Skeletal muscle satellite cell (primary cell): ENCODE results near the gene KLHL6.
"Not testable (repeated sequence)": the region's sequence is repeated elsewhere in the genome, so short reads cannot be mapped to it uniquely, and the experiment has no call there.

Experiments
- H3K27me3 ChIP-seq: 2 replicates; pipeline ENCODE4 v1.7.0; 2013; ENCODE audit warnings: low read length; ENCODE audit not compliant: control insufficient read depth, insufficient read depth
- H3K36me3 ChIP-seq: 2 replicates; pipeline ENCODE4 v1.7.0; 2013; ENCODE audit warnings: mild to moderate bottlenecking, control low read depth, low read length; ENCODE audit not compliant: insufficient read depth
- H3K4me1 ChIP-seq: 2 replicates; pipeline ENCODE4 v1.7.0; 2013; ENCODE audit warnings: low read length; ENCODE audit not compliant: control insufficient read depth, insufficient read depth
- H3K4me2 ChIP-seq: 2 replicates; pipeline ENCODE4 v1.7.0; 2013; ENCODE audit warnings: mild to moderate bottlenecking, low read length
- H3K4me3 ChIP-seq: 2 replicates; pipeline ENCODE4 v1.7.0; 2013; ENCODE audit warnings: low read length
- H3K9ac ChIP-seq: 2 replicates; pipeline ENCODE4 v1.7.0; 2013; ENCODE audit warnings: mild to moderate bottlenecking, low read depth, low read length, moderate library complexity
- H3K9me3 ChIP-seq: replicated peaks from 2 replicates; pipeline ENCODE4 v1.7.0; 2013; ENCODE audit warnings: mild to moderate bottlenecking, control low read depth, low read length

The KLHL6 gene

DNA sequence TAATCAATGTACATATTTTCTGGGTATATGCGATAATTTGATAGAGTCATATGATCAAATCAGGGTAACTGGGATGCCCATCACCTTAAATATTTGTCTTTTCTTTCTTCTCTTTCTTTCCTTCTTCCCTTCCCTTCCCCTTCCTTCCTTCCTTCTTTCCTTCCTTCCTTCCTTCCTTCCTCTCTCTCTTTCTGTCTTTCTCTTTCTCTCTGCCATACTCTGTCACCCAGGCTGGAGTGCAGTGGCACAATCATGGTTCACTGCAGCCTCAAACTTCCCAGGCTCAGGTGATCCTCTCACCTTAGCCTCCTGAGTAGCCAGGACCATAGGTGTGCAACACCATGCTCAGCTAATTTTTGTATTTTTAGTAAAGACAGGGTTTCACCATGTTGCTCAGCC, 79.7 kb downstream of the KLHL6 start:
- not testable (repeated sequence) for H3K4me2 ChIP-seq, H3K36me3 ChIP-seq, H3K4me3 ChIP-seq, H3K4me1 ChIP-seq, H3K9ac ChIP-seq, H3K9me3 ChIP-seq
- H3K27me3 ChIP-seq: peaks cover 34% of the 10 kb centered on the region

DNA sequence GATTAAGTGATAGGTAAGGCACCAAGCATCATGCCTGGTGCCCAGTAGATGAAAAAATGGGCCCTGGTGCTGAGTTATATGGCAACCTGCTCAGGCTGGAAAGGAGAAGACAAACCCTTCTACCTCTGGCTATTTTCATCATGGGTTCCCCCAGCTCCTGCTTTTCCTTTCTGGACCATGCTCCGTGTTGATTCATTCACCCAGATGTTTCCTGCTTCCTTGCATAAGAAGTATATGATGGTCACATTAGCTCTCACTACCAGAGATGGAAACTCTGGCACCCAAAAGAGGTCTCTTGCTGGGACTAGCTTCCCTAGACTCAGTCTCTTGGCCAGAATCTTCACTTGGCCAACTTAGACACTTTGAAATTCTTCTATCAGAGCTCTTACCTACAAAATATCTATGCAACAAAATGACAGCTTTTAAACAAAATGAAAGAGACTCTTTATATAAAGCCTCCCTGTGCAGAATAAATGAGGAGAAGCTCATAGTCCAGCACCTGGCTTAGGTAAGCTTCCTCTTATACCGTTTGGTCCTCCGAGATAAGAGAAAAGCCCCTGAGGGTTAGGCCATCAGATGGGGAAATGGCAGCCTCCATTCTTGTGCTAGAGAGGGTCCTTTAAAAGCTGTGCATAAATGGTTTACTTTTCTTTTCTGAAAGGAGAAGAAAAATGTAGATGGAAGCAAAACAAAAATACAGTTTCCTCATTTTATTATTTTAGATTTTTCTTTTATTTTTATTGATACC, 80.3 kb downstream of the KLHL6 start:
- Histone ChIP-seq H3K27me3 (peaks cover 34% of the 10 kb centered on the region), H3K4me1 (no peaks in the 10 kb centered on the region), H3K9me3 (no peaks in the 10 kb centered on the region), H3K9ac (no peak overlapping the region), H3K4me3 (no peak overlapping the region), H3K4me2 (no peak overlapping the region), H3K36me3 (no peaks in the 10 kb centered on the region)

DNA sequence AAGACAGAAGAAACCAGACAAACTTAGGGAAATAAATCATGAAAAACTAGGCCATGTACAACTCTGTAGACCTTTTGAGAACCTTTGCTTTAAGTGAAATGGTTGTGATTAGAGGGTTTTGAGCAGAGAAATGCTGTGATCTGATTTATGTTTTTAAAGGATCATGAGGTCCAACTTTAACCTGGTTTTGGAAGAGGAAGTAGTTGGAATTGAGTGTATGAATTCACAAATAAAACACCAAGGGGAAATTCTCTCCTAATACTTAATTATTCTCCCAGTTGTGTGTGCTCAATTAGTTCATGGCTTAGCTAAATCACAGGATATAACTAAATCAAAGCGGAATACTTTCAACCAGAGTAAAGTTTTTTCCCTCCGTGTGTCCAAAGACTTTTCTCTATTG, 81.5 kb downstream of the KLHL6 start:
- Histone ChIP-seq H3K4me2 (no peak overlapping the region), H3K4me3 (no peak overlapping the region), H3K4me1 (no peaks in the 10 kb centered on the region), H3K9ac (no peak overlapping the region), H3K27me3 (peaks cover 32% of the 10 kb centered on the region), H3K9me3 (no peaks in the 10 kb centered on the region), H3K36me3 (no peaks in the 10 kb centered on the region)

DNA sequence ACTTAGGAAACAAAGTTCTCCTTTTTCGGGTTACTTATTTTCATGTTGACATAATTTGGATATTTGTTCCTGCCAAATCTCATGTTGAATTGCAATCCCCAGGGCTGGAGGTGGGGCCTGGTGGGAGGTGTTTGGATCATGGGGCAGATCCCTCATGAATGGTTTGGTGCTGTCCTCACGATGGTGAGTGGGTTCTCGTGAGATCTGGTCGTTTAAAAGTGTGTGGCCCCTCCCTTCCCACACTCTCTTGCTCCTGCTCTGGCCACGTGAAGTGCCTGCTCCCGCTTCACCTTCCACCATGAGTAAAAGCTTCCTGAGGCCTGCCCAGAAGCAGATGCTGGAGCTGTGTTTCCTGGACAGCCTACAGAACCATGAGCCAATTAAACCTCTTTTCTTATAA, 83.4 kb downstream of the KLHL6 start:
- Histone ChIP-seq H3K9me3 (no peaks in the 10 kb centered on the region), H3K36me3 (no peaks in the 10 kb centered on the region), H3K27me3 (peaks cover 19% of the 10 kb centered on the region)

DNA sequence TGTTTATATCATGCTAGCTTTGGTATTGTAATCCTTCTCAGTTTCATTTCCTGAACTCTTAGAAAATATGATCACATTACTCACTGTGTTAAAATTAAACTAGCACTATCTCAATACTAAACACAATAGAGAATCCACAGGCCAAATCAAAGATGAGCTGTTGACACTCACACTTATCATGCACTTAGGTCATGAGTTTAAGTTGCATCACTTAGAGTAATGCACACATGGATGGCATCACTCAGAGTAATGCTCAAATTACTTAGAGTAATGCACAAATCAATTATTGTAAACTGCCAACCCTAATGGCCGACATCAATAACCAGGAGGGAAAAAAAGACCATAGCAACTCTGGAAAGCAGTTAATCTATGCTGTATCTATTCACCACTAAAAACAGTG, 87.1 kb downstream of the KLHL6 start:
- no peaks in the 10 kb centered on the region for H3K4me1 ChIP-seq
- peaks cover 11% of the 10 kb centered on the region for H3K27me3 ChIP-seq
- H3K9me3 ChIP-seq: no peaks in the 10 kb centered on the region
- H3K9ac ChIP-seq: no peak overlapping the region
- H3K4me2 ChIP-seq: no peak overlapping the region
- no peaks in the 10 kb centered on the region for H3K36me3 ChIP-seq
- H3K4me3 ChIP-seq: no peak overlapping the region

More for the DNA sequence above, 83.4 kb downstream of the KLHL6 start:
- no peak overlapping the region for H3K4me3 ChIP-seq
- no peak overlapping the region for H3K9ac ChIP-seq
- H3K4me1 ChIP-seq: no peaks in the 10 kb centered on the region
- no peak overlapping the region for H3K4me2 ChIP-seq

DNA sequence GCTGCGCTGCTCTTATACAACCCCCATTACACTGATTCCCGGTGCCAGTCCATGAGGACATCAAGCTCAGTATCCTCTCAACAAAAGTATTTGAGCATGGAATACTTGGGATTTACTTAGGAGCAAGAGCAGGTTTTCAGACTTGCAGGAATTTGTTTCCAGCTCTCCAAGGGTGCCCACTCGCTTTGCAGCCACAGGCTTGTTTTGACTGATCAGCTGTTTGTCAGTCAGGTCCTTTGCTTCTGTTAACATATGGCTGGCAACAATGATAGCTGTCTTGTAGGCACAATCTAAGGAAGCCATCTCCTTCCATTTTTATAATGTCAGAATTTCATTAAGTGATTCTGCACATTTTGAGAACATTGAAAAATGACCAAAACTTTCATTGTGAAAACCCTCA, 88.9 kb downstream of the KLHL6 start:
- Histone ChIP-seq H3K36me3 (no peaks in the 10 kb centered on the region), H3K4me2 (no peak overlapping the region), H3K9ac (no peak overlapping the region), H3K9me3 (no peaks in the 10 kb centered on the region), H3K4me3 (no peak overlapping the region), H3K27me3 (peaks cover 11% of the 10 kb centered on the region), H3K4me1 (no peaks in the 10 kb centered on the region)

DNA sequence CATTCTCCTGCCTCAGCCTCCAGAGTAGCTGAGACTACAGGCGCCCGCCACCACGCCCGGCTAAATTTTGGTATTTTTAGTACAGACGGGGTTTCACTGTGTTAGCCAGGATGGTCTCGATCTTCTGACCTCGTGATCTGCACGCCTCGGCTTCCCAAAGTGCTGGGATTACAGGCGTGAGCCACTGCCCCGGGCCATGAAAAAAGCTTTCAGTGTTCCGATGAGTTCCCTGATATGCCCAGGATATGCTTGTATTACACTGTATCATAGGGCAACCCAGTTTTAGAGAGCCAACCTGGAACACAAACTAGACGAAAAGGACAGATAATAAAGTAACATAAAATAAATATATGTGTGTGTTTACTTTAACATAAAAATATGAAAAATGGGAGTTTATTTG, 89.8 kb downstream of the KLHL6 start:
- H3K27me3 ChIP-seq, H3K4me2 ChIP-seq, H3K9me3 ChIP-seq, H3K9ac ChIP-seq, H3K4me3 ChIP-seq, H3K4me1 ChIP-seq, H3K36me3 ChIP-seq: not testable (repeated sequence)

DNA sequence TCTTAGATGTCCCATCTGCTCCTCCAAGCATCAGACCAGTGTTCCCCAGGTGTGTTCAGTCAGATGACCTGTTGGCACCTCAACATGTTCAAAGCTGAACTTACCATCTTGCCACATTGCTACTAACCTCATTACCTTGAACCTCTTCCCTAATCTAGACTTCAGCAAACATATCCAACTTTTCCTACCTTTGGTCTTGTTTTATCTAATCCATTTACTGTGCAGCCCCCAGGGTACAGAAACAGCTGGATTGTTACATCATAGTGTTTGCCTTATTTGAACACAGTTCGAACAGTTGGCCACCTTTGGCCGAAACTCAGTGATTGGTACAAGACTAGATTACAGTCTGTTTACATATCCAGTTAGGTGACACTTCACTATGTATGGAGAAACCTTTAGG, 91.0 kb downstream of the KLHL6 start:
- peaks cover 4% of the 10 kb centered on the region for H3K27me3 ChIP-seq
- H3K9ac ChIP-seq: no peak overlapping the region
- H3K9me3 ChIP-seq: no peaks in the 10 kb centered on the region
- no peaks in the 10 kb centered on the region for H3K36me3 ChIP-seq
- H3K4me1 ChIP-seq: no peaks in the 10 kb centered on the region
- H3K4me3 ChIP-seq: no peak overlapping the region
- no peak overlapping the region for H3K4me2 ChIP-seq

DNA sequence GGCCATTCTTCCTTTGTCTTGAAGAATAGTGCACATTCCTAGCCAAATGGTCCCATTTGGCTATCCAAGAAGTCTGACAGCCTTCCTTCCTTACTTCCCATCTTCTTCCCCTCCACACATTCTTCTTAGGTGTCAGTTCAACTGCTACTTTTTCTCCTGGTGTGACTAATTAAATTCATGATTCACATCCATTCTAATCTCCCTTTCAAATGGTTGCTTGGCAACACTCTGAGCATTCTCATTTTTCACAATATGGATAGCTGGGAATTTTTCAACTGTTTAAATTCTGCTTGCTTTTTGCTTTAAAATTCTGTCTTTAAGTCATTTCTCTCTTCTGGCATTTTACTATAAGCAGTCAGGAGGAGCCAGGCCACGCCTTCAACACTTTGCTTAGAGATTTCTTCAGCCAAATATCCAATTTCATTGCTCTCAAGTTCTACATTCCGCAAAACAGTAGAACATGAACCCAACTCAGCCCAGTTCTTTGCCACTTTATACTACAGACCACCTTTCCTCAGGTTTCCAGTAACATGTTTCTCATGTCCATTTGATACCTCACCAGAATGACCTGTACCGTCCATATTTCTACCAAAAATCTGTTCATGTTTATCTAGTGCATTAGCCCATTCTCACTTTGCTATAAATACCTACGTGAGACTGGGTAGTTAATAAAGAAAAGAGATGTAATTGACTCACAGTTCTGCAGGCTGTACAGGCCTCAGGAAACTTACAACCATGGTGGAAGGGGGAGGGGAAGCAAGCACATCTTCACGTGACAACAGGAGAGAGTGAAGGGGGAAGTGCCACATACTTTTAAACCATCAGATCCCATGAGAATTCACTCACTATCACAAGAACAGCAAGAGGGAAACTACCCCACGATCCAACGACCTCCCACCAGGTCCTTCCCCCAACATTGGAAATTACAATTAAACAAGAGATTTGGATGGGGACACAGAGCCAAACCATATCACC, 95.1 kb downstream of the KLHL6 start:
- no peaks in the 10 kb centered on the region for H3K9me3 ChIP-seq
- H3K4me1 ChIP-seq: peaks cover 8% of the 10 kb centered on the region
- H3K9ac ChIP-seq: no peak overlapping the region
- no peak overlapping the region for H3K4me3 ChIP-seq
- no peaks in the 10 kb centered on the region for H3K36me3 ChIP-seq
- H3K4me2 ChIP-seq: no peak overlapping the region
- no peaks in the 10 kb centered on the region for H3K27me3 ChIP-seq

DNA sequence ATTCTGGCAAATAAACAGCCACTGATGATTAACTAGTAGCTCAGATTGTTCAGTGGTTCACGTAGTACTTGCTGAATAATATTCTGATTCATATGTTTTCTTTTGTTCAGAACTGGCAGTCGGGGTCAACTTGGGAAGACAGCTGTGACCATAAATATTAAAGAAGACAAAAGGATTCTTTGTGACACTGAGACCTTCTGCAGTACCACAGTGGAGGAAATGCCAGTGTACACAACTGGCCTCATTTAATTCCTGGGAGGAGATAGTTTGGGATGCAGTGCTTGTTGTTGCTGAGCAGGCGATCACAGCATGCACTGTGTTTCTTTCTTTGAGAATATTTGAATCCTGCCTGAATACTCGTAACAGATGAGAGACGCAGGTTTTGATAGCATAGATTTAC, 100.4 kb downstream of the KLHL6 start:
- Histone ChIP-seq H3K36me3 (peaks cover 3% of the 10 kb centered on the region), H3K9me3 (no peaks in the 10 kb centered on the region), H3K4me3 (peak overlapping the region; percentile 15), H3K9ac (peak overlapping the region; percentile 33), H3K4me2 (peak overlapping the region; percentile 71), H3K4me1 (peaks cover 27% of the 10 kb centered on the region), H3K27me3 (no peaks in the 10 kb centered on the region)

DNA sequence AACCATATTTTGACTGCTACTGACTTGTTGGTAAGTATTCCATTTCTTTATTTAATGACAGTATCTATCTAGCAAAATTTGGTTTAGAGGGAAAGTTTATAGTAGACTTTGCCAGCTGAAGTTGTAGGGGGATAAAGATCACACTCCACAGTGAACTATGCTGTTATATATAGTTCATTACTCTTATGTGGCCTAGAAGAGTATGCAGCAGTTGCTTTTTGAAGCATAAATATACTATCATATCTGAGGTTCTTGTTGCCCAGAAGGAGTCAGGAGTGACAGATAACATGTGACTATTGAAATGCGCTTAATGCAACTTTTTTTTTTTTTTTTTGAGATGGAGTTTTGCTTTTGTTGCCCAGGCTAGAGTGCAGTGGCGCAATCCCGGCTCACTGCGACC, 101.4 kb downstream of the KLHL6 start:
- Histone ChIP-seq H3K4me2 (no peak overlapping the region), H3K4me3 (no peak overlapping the region), H3K9me3 (no peaks in the 10 kb centered on the region), H3K27me3 (no peaks in the 10 kb centered on the region), H3K4me1 (peaks cover 37% of the 10 kb centered on the region), H3K9ac (no peak overlapping the region), H3K36me3 (peaks cover 3% of the 10 kb centered on the region)
